ENCODE measurements around the gene UMAD1.
A peak's percentile ranks its signal among the peaks of the same experiment; 100 is the strongest.
"Not testable (repeated sequence)": the region's sequence is repeated elsewhere in the genome, so short reads cannot be mapped to it uniquely, and the experiment has no call there.

UMAD1 gene

DNA sequence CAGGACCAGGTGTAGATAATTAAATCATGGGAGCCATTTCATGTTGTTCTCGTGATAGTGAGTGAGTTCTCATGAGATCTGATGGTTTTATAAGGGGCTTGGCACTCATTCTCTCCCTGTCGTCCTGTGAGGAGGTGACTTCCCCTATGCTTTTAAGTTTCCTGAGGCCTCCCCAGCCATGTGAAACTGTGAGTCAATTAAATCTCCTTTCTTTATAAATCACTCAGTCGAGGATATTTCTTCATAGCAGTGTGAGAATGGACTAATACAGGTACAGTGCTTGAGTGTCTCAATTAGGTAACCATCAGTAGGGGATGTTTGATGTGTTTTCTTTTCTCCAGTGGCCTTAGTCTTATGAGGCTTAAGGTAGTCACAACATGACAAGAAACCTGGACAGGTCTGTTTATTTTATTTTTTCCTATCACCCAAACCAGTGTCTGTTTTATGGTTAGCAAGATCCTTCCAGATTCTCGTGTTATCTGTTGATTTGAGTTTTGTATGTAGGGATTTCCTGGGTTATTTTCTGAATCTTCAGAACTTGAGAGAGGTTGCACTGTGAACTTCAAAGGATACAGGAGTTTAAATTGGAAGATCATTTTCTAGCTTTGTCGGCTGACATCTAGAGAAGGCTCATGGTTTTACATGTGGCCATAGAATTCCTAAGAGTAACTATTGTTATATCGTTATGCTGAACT is 32.1 kb downstream of the UMAD1 start:
- DNase-seq (ENCODE audit: low read depth): no peak
- TF ChIP-seq, protein P1, sequence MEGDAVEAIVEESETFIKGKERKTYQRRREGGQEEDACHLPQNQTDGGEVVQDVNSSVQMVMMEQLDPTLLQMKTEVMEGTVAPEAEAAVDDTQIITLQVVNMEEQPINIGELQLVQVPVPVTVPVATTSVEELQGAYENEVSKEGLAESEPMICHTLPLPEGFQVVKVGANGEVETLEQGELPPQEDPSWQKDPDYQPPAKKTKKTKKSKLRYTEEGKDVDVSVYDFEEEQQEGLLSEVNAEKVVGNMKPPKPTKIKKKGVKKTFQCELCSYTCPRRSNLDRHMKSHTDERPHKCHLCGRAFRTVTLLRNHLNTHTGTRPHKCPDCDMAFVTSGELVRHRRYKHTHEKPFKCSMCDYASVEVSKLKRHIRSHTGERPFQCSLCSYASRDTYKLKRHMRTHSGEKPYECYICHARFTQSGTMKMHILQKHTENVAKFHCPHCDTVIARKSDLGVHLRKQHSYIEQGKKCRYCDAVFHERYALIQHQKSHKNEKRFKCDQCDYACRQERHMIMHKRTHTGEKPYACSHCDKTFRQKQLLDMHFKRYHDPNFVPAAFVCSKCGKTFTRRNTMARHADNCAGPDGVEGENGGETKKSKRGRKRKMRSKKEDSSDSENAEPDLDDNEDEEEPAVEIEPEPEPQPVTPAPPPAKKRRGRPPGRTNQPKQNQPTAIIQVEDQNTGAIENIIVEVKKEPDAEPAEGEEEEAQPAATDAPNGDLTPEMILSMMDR (conservative IDR thresholded peaks at IDR 0.05; ENCODE audit: control insufficient read depth, insufficient read depth, low read depth, low read length): no peak

DNA sequence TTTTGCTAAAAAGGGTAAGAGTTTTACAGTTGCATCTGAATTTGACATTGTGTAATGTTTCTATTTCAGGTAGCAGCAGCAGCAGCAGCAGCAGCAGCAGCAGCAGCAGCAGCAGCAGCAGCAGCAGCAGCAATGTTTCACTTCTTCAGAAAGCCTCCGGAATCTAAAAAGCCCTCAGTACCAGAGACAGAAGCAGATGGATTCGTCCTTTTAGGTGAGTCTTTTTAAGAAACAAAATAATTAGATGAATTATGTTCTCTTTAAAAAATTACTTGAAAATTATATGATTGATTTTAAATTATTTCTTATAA is 32.6 kb downstream of the UMAD1 start:
- no peak for DNase-seq (ENCODE audit: low read depth)

More for the DNA sequence above, 32.1 kb downstream of the UMAD1 start:
- H3K4me3 ChIP-seq (ENCODE audit: control insufficient read depth, low read depth, low read length): no peak overlapping the region

DNA sequence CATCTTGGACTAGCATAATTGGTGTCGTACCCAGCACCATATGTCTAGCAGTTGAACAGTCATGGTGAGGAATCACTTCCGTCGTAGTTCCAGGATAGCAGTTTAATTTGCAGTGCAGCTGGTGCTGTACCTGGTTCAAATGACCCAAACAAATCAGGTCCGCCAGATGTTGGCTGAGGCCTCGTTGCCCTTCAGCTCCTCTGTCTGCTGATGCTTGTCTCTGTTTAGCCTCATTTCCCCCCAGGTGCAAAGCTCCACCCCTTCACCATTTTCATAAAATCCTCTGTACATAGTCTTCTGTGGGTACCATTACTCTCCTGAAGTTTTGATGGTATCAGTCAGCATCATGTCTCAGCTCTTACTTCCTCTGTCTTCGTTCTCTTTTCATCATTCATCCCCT is 35.1 kb downstream of the UMAD1 start:
- DNase-seq (ENCODE audit: low read depth): no peak
- TF ChIP-seq, protein P1 (conservative IDR thresholded peaks at IDR 0.05; ENCODE audit: control insufficient read depth, insufficient read depth, low read depth, low read length): no peak
- no peak overlapping the region for H3K4me3 ChIP-seq (ENCODE audit: control insufficient read depth, low read depth, low read length)

More for the DNA sequence above, 32.6 kb downstream of the UMAD1 start:
- no peak overlapping the region for H3K4me3 ChIP-seq (ENCODE audit: control insufficient read depth, low read depth, low read length)
- TF ChIP-seq, protein P1 (conservative IDR thresholded peaks at IDR 0.05; ENCODE audit: control insufficient read depth, insufficient read depth, low read depth, low read length): no peak

DNA sequence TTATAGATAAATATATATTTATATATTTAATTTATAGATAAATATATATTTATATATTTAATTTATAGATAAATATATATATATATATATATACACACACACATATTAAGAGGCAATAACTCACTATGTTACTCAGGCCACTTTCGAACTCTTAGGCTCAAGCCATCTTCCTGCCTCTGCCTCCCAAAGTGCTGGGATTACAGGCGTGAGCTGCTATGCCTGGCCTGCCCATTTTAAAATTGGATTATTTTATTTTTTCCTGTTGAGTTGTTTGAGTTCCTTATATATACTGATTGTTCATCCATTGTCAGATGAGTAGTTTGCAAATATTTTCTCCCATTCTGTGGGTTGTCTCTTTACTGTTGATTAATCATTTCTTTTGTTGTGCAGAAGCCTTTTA is 39.1 kb downstream of the UMAD1 start:
- H3K4me3 ChIP-seq (ENCODE audit: control insufficient read depth, low read depth, low read length); DNase-seq (ENCODE audit: low read depth): not testable (repeated sequence)

DNA sequence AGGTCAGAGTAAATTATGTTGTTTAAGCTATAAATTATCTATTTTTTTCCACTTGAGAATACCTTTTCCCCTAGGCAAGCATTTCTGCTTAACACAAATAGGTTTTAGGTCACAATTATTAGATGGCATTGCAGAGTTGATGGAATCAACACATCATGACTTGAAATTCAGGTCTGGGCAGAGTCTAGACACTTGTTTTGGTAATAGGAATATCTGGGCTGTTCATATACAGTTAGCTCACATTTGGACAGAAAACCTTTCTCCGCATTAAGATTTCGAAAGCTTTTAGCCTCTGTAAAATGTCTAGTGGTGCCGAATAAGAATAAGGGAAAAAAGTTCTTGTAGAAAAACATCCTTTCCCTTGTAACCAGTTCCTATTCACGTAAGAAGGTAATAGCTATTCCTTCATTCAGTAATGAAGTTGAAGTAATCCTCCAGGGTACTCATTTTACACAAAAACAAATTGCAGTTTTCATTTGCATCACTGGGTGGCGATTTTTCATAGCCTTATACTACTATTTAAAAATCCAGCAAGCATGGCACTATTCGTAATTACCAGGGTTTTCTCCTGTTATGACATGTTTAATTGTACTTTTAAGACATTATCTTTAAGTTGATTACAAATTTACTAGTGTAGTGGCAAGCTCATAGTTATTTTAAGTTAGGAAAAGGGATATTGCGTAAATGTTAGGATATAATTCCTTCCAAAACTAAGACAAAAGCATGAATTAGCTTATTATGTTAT is 40.8 kb downstream of the UMAD1 start:
- peak; percentile 79 for DNase-seq (ENCODE audit: low read depth)
- TF ChIP-seq, protein P1 (conservative IDR thresholded peaks at IDR 0.05; ENCODE audit: control insufficient read depth, insufficient read depth, low read depth, low read length): peak; percentile 69
- no peak overlapping the region for H3K4me3 ChIP-seq (ENCODE audit: control insufficient read depth, low read depth, low read length)

DNA sequence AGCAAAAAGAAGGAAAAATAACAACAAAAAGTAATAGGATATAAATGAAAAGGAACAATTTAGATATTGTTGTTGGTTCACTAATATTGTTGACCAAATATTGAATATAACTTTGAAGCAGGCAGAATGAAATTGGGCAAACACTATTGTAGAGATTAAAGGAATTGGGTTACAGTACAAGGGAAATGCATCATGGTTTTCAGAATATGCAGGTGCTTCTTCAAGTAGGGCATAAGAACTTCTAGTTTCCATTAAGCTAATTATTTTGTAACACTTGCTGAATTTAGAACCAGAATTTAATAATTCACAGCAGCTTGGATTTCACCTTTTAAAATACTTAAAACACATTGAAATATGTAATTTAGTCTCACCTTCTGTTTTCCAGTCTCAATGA is 41.4 kb downstream of the UMAD1 start:
- TF ChIP-seq, protein P1 (conservative IDR thresholded peaks at IDR 0.05; ENCODE audit: control insufficient read depth, insufficient read depth, low read depth, low read length): no peak
- DNase-seq (ENCODE audit: low read depth): no peak
- H3K4me3 ChIP-seq (ENCODE audit: control insufficient read depth, low read depth, low read length): no peak overlapping the region

DNA sequence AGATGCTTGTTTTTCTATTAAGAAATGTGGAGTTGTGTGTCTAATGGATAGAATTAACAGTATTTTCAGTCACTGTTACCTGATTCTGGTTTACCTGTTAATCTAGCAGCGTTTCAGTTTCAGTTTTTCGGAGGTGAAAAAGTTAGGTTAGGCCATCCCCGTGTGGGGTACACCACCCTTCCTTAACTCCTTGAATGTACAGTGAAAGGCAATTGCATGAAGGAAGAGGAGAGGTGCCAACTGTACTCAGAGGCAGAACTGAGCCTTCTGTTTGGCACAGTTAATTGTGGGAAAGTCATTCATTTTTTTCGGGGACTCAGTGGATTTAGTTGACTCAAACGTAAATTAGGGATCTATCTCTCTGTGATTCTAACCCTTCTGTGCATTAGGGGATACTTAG is 42.3 kb downstream of the UMAD1 start:
- TF ChIP-seq, protein P1 (conservative IDR thresholded peaks at IDR 0.05; ENCODE audit: control insufficient read depth, insufficient read depth, low read depth, low read length): no peak
- H3K4me3 ChIP-seq (ENCODE audit: control insufficient read depth, low read depth, low read length): no peak overlapping the region
- no peak for DNase-seq (ENCODE audit: low read depth)

All from fibroblast of mammary gland (primary cell).